HepG2 (cell line): ENCODE results near the gene COPS6. TPM values are rescaled to one million over a fixed set of nuclear protein-coding genes. Genes with fewer than 3 reads are reported as not detected.
A peak's percentile ranks its signal among the peaks of the same experiment; 100 is the strongest.

Experiments
- ATF7-NPFF ChIP-seq: sonication (generic); formaldehyde crosslinking; IDR thresholded peaks from 2 replicates; pipeline ENCODE4 v1.8.1; 2023; ENCODE audit warnings: mild to moderate bottlenecking, low read depth, missing genetic modification reagents, moderate library complexity
- FOXA1 ChIP-seq, 2 experiments: fragments of 450-650 bp in 1 of 2; sonication (generic) in 1 of 2; formaldehyde crosslinking in 1 of 2; IDR thresholded peaks; 2 replicates each; pipeline versions ENCODE4 v1.4.0 to v1.6.1; 2016 to 2020; ENCODE audit warnings: missing genetic modification reagents in 1 of 2
- FOXO4 ChIP-seq: sonication (generic); formaldehyde crosslinking; conservative IDR thresholded peaks from 2 replicates; pipeline ENCODE4 v1.8.1; 2023; ENCODE audit warnings: missing genetic modification reagents
- HOXA9 ChIP-seq: sonication (generic); formaldehyde crosslinking; IDR thresholded peaks from 2 replicates; pipeline ENCODE4 v1.8.1; 2022; ENCODE audit warnings: missing genetic modification reagents, mild to moderate bottlenecking, moderate library complexity, borderline replicate concordance
- KDM3A ChIP-seq: IDR thresholded peaks from 2 replicates; pipeline ENCODE4 v1.6.1; 2018; ENCODE audit warnings: low read depth, missing compliant biosample characterization
- KMT2A ChIP-seq: sonication (generic); formaldehyde crosslinking; IDR thresholded peaks from 2 replicates; pipeline ENCODE4 v1.4.0; 2020; ENCODE audit warnings: missing genetic modification reagents
- POLR2G ChIP-seq: fragments of 200-400 bp; formaldehyde crosslinking; IDR thresholded peaks from 2 replicates; pipeline ENCODE4 v1.6.1; 2018; ENCODE audit warnings: mild to moderate bottlenecking, low read depth, low read length, moderate library complexity
- RAD21 ChIP-seq: fragments of 450-650 bp; formaldehyde crosslinking; IDR thresholded peaks from 2 replicates; pipeline ENCODE4 v1.5.0; 2020; ENCODE audit warnings: mild to moderate bottlenecking
- RARG ChIP-seq: sonication (generic); formaldehyde crosslinking; IDR thresholded peaks from 2 replicates; pipeline ENCODE4 v1.4.0; 2020; ENCODE audit warnings: low read depth, mild to moderate bottlenecking, missing genetic modification reagents
- RBFOX2 ChIP-seq: fragments of 200-400 bp; formaldehyde crosslinking; IDR thresholded peaks from 2 replicates; pipeline ENCODE4 v1.6.1; 2017; ENCODE audit warnings: low read depth, mild to moderate bottlenecking, low read length
- RFX1 ChIP-seq: fragments of 450-650 bp; IDR thresholded peaks from 2 replicates; pipeline ENCODE4 v1.6.1; 2017
- SOX13 ChIP-seq, 3 experiments: fragments of 450-650 bp in 1 of 3; sonication (generic) in 1 of 3; formaldehyde crosslinking in 1 of 3; IDR thresholded peaks in 2 of 3; conservative IDR thresholded peaks in 1 of 3; 2 replicates each; pipeline versions ENCODE4 v1.5.0 to v1.6.1; 2016 to 2020; ENCODE audit warnings: antibody characterized with exemption in 1 of 3, mild to moderate bottlenecking in 1 of 3, missing compliant biosample characterization in 1 of 3, missing genetic modification reagents in 1 of 3, moderate library complexity in 1 of 3
- TARDBP ChIP-seq: sonication (generic); formaldehyde crosslinking; IDR thresholded peaks from 2 replicates; pipeline ENCODE4 v1.8.0; 2022; ENCODE audit warnings: mild to moderate bottlenecking, missing genetic modification reagents
- ZFY ChIP-seq: sonication (generic); formaldehyde crosslinking; IDR thresholded peaks from 2 replicates; pipeline ENCODE4 v1.4.0; 2020; ENCODE audit warnings: missing genetic modification reagents
- ZMYM4 ChIP-seq: sonication (generic); formaldehyde crosslinking; IDR thresholded peaks from 2 replicates; pipeline ENCODE4 v1.8.1; 2023; ENCODE audit warnings: mild to moderate bottlenecking, missing genetic modification reagents
- ZNF407 ChIP-seq: sonication (generic); formaldehyde crosslinking; IDR thresholded peaks from one replicate; pipeline ENCODE4 v1.5.1; 2020; ENCODE audit warnings: mild to moderate bottlenecking, missing genetic modification reagents; ENCODE audit errors: not compliant biosample characterization
- ZNF558 ChIP-seq: sonication (generic); formaldehyde crosslinking; IDR thresholded peaks from 2 replicates; pipeline ENCODE4 v1.9.0; 2022; ENCODE audit warnings: mild to moderate bottlenecking, missing genetic modification reagents, borderline replicate concordance
- ZNF605 ChIP-seq: sonication (generic); formaldehyde crosslinking; IDR thresholded peaks from 2 replicates; pipeline ENCODE4 v1.8.0; 2022; ENCODE audit warnings: mild to moderate bottlenecking, missing genetic modification reagents
- ZNF781 ChIP-seq: sonication (generic); formaldehyde crosslinking; IDR thresholded peaks from 2 replicates; pipeline ENCODE4 v1.5.1; 2020; ENCODE audit warnings: borderline replicate concordance, mild to moderate bottlenecking, missing genetic modification reagents; ENCODE audit errors: not compliant biosample characterization
- polyA plus RNA-seq, 8 experiments: library from polyadenylated mRNA; depleted of rRNA in 3 of 8; stranded (reverse) in 7 of 8; unstranded in 1 of 8; fragments of >200 nt; fragmentation: Illumina TruSeq in 4 of 8; extraction: Trizol in 4 of 8; gene quantifications; 2 replicates each; pipeline versions ENCODE4 v1.2.1 to v1.2.3, GENCODE V29; 2011 to 2016; ENCODE audit warnings: low read depth in 4 of 8, missing spikeins in 1 of 8, mixed read lengths in 1 of 8; ENCODE audit not compliant: insufficient read depth in 1 of 8
- total RNA-seq, 5 experiments: library from RNA; depleted of rRNA; stranded (reverse); fragments of >200 nt; fragmentation: Illumina TruSeq; extraction: Trizol; gene quantifications; 2 replicates each; pipeline ENCODE4 v1.2.3, GENCODE V29; 2016; ENCODE audit warnings: low read depth in 1 of 5

The COPS6 gene
- total and polyA plus RNA-seq, 2 of the 13 experiments (the other 11 are each of a cell fraction or from before 2014, with no cell fraction given) = 33.4 to 117 TPM

- peak; percentile 66; the same call in 1 of the 2 replicates for TF ChIP-seq TARDBP (CRISPR knock-in tag)
- TF ChIP-seq HOXA9 (CRISPR knock-in tag) = peak; percentile 89
- TF ChIP-seq SOX13 (IDR thresholded peaks at IDR 0.05) = no peak
- peak in 1 of 2 experiments; percentile 29; a peak in 1 of 4 replicates for TF ChIP-seq SOX13 (CRISPR knock-in tag; conservative IDR thresholded peaks at IDR 0.05 in 1 of 2, IDR thresholded peaks at IDR 0.05 in 1 of 2)
- TF ChIP-seq RBFOX2 = peak; percentile 98
- no peak for TF ChIP-seq RFX1
- TF ChIP-seq ZFY (CRISPR knock-in tag) = peak; percentile 98
- 0 out of 2 replicates have a peak, but pooled peaks have one; percentile 76 for TF ChIP-seq RARG (CRISPR knock-in tag)
- no peak for TF ChIP-seq FOXA1 (IDR thresholded peaks at IDR 0.05)
- TF ChIP-seq FOXA1 (CRISPR knock-in tag; IDR thresholded peaks at IDR 0.05) = no peak
- peak; percentile 50; the same call in 1 of the 2 replicates for TF ChIP-seq RAD21 (CRISPR knock-in tag)
- TF ChIP-seq ATF7-NPFF (CRISPR knock-in tag) = peak; percentile 95
- TF ChIP-seq ZNF407 (CRISPR knock-in tag) = peak; percentile 98
- TF ChIP-seq KMT2A (CRISPR knock-in tag) = peak; percentile 88
- TF ChIP-seq KDM3A (CRISPR knock-in tag) = 0 out of 2 replicates have a peak, but pooled peaks have one; percentile 61
- peak; percentile 97 for TF ChIP-seq POLR2G
- peak; percentile 79 for TF ChIP-seq ZMYM4 (CRISPR knock-in tag)
- TF ChIP-seq FOXO4 (CRISPR knock-in tag) = peak; percentile 98; the same call in 1 of the 2 replicates
- TF ChIP-seq ZNF605 (CRISPR knock-in tag) = peak; percentile 54; the same call in 1 of the 2 replicates
- TF ChIP-seq ZNF558 (CRISPR knock-in tag) = peak; percentile 94; the same call in 1 of the 2 replicates
- peak; percentile 31 for TF ChIP-seq ZNF781 (CRISPR knock-in tag)
Measured at GRCh38 chr7:100088621-100089457, at the start of gene COPS6 (continued).
